ENCODE data around the gene ZSWIM3. TPM values are rescaled to one million over a fixed set of nuclear protein-coding genes. Genes with fewer than 3 reads are reported as not detected.

The ZSWIM3 gene
- total and polyA plus RNA-seq, 4 donors = 1.5 to 4.5 (median 2.1) TPM

GRCh38 chr20:45817376-45818194, 39.8 kb upstream of the ZSWIM3 start:
- Histone ChIP-seq H3K4me3 (ENCODE audit: low read length in 2 of 2) (no peak overlapping the region), H3K27me3 (ENCODE audit: control insufficient read depth in 1 of 2, insufficient read depth in 2 of 2, low read length in 1 of 2) (no peaks in the 10 kb centered on the region), H3K9me3 (ENCODE audit: control insufficient read depth, low read length) (no peaks in the 10 kb centered on the region), H3K27ac (ENCODE audit: low read depth in 1 of 2, low read length in 2 of 2) (peak overlapping the region; percentile 3 to 98), H3K4me1 (ENCODE audit: control insufficient read depth in 1 of 2, insufficient read depth in 2 of 2, low read length in 2 of 2) (peaks cover 0 to 6% of the 10 kb centered on the region in 2 donors), H3K36me3 (ENCODE audit: control insufficient read depth in 1 of 2, insufficient read depth in 2 of 2, low read length in 1 of 2) (no peaks in the 10 kb centered on the region)
- DNase-seq = no peak
- intact Hi-C loops (cut with DNase I) = loop anchor here in 1 of 2 donors (2.0 kb wide), 1 partner anchor 17 kb away; no protein-coding TSS in a partner anchor
- peak; percentile 58 for ATAC-seq (ENCODE audit: low FRiP score)
- WGBS, 2 donors = 10 to 15% methylated on average over 8 to 9 of the region's 9 CpGs

- ATAC-seq (ENCODE audit: low FRiP score) (no peak), DNase-seq (no peak)
- WGBS, 2 donors = 25 to 28% methylated on average over 3 of the region's 3 CpGs
- H3K4me1 ChIP-seq (ENCODE audit: control insufficient read depth in 1 of 2, insufficient read depth in 2 of 2, low read length in 2 of 2) = peaks cover 0 to 6% of the 10 kb centered on the region in 2 donors
- H3K27me3 ChIP-seq (ENCODE audit: control insufficient read depth in 1 of 2, insufficient read depth in 2 of 2, low read length in 1 of 2) = no peaks in the 10 kb centered on the region
- no peaks in the 10 kb centered on the region for H3K9me3 ChIP-seq (ENCODE audit: control insufficient read depth, low read length)
- no peak overlapping the region for H3K4me3 ChIP-seq (ENCODE audit: low read length in 2 of 2)
- H3K36me3 ChIP-seq (ENCODE audit: control insufficient read depth in 1 of 2, insufficient read depth in 2 of 2, low read length in 1 of 2) = no peaks in the 10 kb centered on the region
- intact Hi-C loops (cut with DNase I) = no loop called here
- H3K27ac ChIP-seq (ENCODE audit: low read depth in 1 of 2, low read length in 2 of 2) = peak overlapping the region; percentile 77 to 85
Measured at GRCh38 chr20:45818239-45818638, 39.2 kb upstream of the ZSWIM3 start.

- Histone ChIP-seq H3K9me3 (ENCODE audit: control insufficient read depth, low read length) (no peaks in the 10 kb centered on the region), H3K4me3 (ENCODE audit: low read length in 2 of 2) (no peak overlapping the region), H3K27me3 (ENCODE audit: control insufficient read depth in 1 of 2, insufficient read depth in 2 of 2, low read length in 1 of 2) (no peaks in the 10 kb centered on the region), H3K4me1 (ENCODE audit: control insufficient read depth in 1 of 2, insufficient read depth in 2 of 2, low read length in 2 of 2) (peaks cover 0 to 6% of the 10 kb centered on the region in 2 donors), H3K36me3 (ENCODE audit: control insufficient read depth in 1 of 2, insufficient read depth in 2 of 2, low read length in 1 of 2) (no peaks in the 10 kb centered on the region), H3K27ac (ENCODE audit: low read depth in 1 of 2, low read length in 2 of 2) (no peak overlapping the region)
- no peak for ATAC-seq (ENCODE audit: low FRiP score)
- 96 to 97% methylated on average over 4 of the region's 4 CpGs for WGBS, 2 donors
- DNase-seq = no peak
- intact Hi-C loops (cut with DNase I) = no loop called here
Measured at GRCh38 chr20:45819466-45819865, 37.9 kb upstream of the ZSWIM3 start.

- no peaks in the 10 kb centered on the region for H3K36me3 ChIP-seq (ENCODE audit: control insufficient read depth in 1 of 2, insufficient read depth in 2 of 2, low read length in 1 of 2)
- no peak overlapping the region for H3K4me3 ChIP-seq (ENCODE audit: low read length in 2 of 2)
- ATAC-seq (ENCODE audit: low FRiP score) (no peak), DNase-seq (no peak)
- intact Hi-C loops (cut with DNase I) = no loop called here
- no peaks in the 10 kb centered on the region for H3K27me3 ChIP-seq (ENCODE audit: control insufficient read depth in 1 of 2, insufficient read depth in 2 of 2, low read length in 1 of 2)
- 84 to 87% methylated on average over 2 of the region's 2 CpGs for WGBS, 2 donors
- H3K9me3 ChIP-seq (ENCODE audit: control insufficient read depth, low read length) = no peaks in the 10 kb centered on the region
- H3K27ac ChIP-seq (ENCODE audit: low read depth in 1 of 2, low read length in 2 of 2) = no peak overlapping the region
- H3K4me1 ChIP-seq (ENCODE audit: control insufficient read depth in 1 of 2, insufficient read depth in 2 of 2, low read length in 2 of 2) = peaks cover 0 to 6% of the 10 kb centered on the region in 2 donors
Measured at GRCh38 chr20:45821947-45822346, 35.5 kb upstream of the ZSWIM3 start.

DNA sequence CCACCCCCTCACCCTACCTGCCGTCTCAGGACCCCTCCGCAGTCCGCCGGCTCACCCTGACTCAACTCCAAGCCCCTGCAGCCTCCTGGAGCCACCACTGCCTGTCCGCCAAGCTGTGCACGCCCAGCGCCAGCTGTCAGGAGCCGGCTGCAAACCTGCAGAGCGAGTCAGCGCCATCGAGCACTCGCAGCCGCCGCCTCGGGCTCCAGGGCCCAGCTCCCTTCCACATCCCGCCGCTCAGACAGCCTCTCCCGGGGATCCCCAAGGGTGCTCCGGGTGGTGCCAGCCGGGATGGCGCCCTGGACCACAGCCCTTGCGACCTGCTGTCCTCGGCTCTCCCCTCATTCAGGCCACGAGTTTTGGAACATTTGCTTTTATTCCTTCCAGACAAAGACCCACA, 34.6 kb upstream of the ZSWIM3 start:
- H3K27me3 ChIP-seq (ENCODE audit: control insufficient read depth in 1 of 2, insufficient read depth in 2 of 2, low read length in 1 of 2) = no peaks in the 10 kb centered on the region
- no peak overlapping the region for H3K4me3 ChIP-seq (ENCODE audit: low read length in 2 of 2)
- ATAC-seq (ENCODE audit: low FRiP score) = no peak
- no peaks in the 10 kb centered on the region for H3K36me3 ChIP-seq (ENCODE audit: control insufficient read depth in 1 of 2, insufficient read depth in 2 of 2, low read length in 1 of 2)
- intact Hi-C loops (cut with DNase I) = no loop called here
- H3K27ac ChIP-seq (ENCODE audit: low read depth in 1 of 2, low read length in 2 of 2) = no peak overlapping the region
- no peaks in the 10 kb centered on the region for H3K9me3 ChIP-seq (ENCODE audit: control insufficient read depth, low read length)
- 6 to 13% methylated on average over 20 to 24 of the region's 24 CpGs for WGBS, 2 donors
- H3K4me1 ChIP-seq (ENCODE audit: control insufficient read depth in 1 of 2, insufficient read depth in 2 of 2, low read length in 2 of 2) = no peaks in the 10 kb centered on the region
- DNase-seq = peak; percentile 63 to 83

DNA sequence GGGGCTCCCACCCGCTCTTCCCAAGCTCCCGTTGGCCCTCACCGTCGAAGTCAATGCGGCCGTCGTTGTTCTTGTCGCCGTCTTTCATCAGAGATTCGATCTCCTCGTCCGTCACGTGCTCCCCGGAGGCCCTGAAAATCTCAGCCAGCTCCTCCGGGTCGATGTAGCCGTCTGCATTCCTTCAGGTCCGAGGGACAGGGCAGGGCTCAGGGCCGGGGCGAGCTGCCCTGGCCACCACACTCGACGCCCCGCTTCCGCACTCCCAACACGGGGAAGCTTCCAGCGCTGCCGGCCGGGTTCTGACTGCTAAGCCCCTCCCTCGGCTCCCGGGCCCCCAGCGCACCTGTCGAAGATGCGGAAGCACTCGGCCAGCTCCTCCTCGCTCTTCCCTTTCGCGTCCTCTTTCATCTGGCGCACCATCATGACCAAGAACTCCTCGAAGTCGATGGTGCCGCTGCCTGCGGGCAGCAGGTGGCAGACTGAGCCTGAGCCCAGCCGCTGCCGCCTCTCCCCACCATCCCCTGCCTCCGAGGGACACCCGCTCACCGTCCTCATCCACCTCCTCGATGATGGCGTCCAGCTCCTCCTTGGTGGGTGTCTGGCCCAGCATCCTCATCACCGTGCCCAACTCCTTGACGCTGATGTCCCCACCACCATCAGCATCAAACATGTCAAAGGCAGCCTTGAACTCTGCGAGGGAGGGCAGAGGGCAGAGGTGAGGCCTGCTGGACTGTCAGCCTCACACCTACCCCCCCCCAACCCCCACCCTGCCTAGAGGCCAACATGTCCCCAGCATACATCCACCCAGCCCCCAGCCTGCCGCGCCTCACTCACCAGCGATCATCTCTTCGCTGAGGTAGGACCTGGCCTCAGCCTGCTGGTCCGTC, 33.2 kb upstream of the ZSWIM3 start:
- no peaks in the 10 kb centered on the region for H3K27me3 ChIP-seq (ENCODE audit: control insufficient read depth in 1 of 2, insufficient read depth in 2 of 2, low read length in 1 of 2)
- intact Hi-C loops (cut with DNase I) = no loop called here
- 41 to 49% methylated on average over 50 to 57 of the region's 57 CpGs for WGBS, 2 donors
- H3K27ac ChIP-seq (ENCODE audit: low read depth in 1 of 2, low read length in 2 of 2) = no peak overlapping the region
- H3K4me3 ChIP-seq (ENCODE audit: low read length in 2 of 2) = no peak overlapping the region
- DNase-seq (no peak), ATAC-seq (ENCODE audit: low FRiP score) (peak; percentile 4)
- no peaks in the 10 kb centered on the region for H3K36me3 ChIP-seq (ENCODE audit: control insufficient read depth in 1 of 2, insufficient read depth in 2 of 2, low read length in 1 of 2)
- H3K4me1 ChIP-seq (ENCODE audit: control insufficient read depth in 1 of 2, insufficient read depth in 2 of 2, low read length in 2 of 2) = no peaks in the 10 kb centered on the region
- no peaks in the 10 kb centered on the region for H3K9me3 ChIP-seq (ENCODE audit: control insufficient read depth, low read length)

- intact Hi-C loops (cut with DNase I) = no loop called here
- Histone ChIP-seq H3K27ac (ENCODE audit: low read depth in 1 of 2, low read length in 2 of 2) (peak overlapping the region; percentile 69 to 92), H3K36me3 (ENCODE audit: control insufficient read depth in 1 of 2, insufficient read depth in 2 of 2, low read length in 1 of 2) (no peaks in the 10 kb centered on the region), H3K27me3 (ENCODE audit: control insufficient read depth in 1 of 2, insufficient read depth in 2 of 2, low read length in 1 of 2) (no peaks in the 10 kb centered on the region), H3K9me3 (ENCODE audit: control insufficient read depth, low read length) (no peaks in the 10 kb centered on the region), H3K4me1 (ENCODE audit: control insufficient read depth in 1 of 2, insufficient read depth in 2 of 2, low read length in 2 of 2) (no peaks in the 10 kb centered on the region), H3K4me3 (ENCODE audit: low read length in 2 of 2) (no peak overlapping the region)
- 8 to 14% methylated on average over 6 of the region's 6 CpGs for WGBS, 2 donors
- ATAC-seq (ENCODE audit: low FRiP score) = peak; percentile 80
- DNase-seq = peak in 1 of 2 donors; percentile 78
Measured at GRCh38 chr20:45826381-45827019, 30.9 kb upstream of the ZSWIM3 start.

- H3K27ac ChIP-seq (ENCODE audit: low read depth in 1 of 2, low read length in 2 of 2) = peak within 1 kb of the TSS; percentile 69 to 92
- intact Hi-C loops (cut with DNase I) = no loop called here
- H3K36me3 ChIP-seq (ENCODE audit: control insufficient read depth in 1 of 2, insufficient read depth in 2 of 2, low read length in 1 of 2) = no peaks in the 10 kb centered on the region
- no peaks in the 10 kb centered on the region for H3K4me1 ChIP-seq (ENCODE audit: control insufficient read depth in 1 of 2, insufficient read depth in 2 of 2, low read length in 2 of 2)
- no peak within 1 kb of the TSS for H3K4me3 ChIP-seq (ENCODE audit: low read length in 2 of 2)
- H3K9me3 ChIP-seq (ENCODE audit: control insufficient read depth, low read length) = no peaks in the 10 kb centered on the region
- 85 to 89% methylated on average over 8 of the region's 8 CpGs for WGBS, 2 donors
- no peak for ATAC-seq (ENCODE audit: low FRiP score)
- no peaks in the 10 kb centered on the region for H3K27me3 ChIP-seq (ENCODE audit: control insufficient read depth in 1 of 2, insufficient read depth in 2 of 2, low read length in 1 of 2)
- no peak for DNase-seq
Measured at GRCh38 chr20:45827030-45827652, 30.3 kb upstream of the ZSWIM3 start, which contains the start of gene TNNC2. TNNC2 (minus strand) TSS chr20:45827312; CDS start chr20:45827248, 64 bp downstream.
